22Rv1 (cell line): ENCODE measurements around the gene CHST15.

Experiments
- ZFX ChIP-seq: fragments of 450-650 bp; IDR thresholded peaks from 2 replicates; pipeline ENCODE4 v1.6.1; 2017; ENCODE audit warnings: antibody characterized with exemption, borderline replicate concordance
- TF ChIP-seq, protein P1 (sequence below): fragments of 450-650 bp; IDR thresholded peaks from 2 replicates; pipeline ENCODE4 v1.5.1; 2017; ENCODE audit warnings: mild to moderate bottlenecking

DNA sequence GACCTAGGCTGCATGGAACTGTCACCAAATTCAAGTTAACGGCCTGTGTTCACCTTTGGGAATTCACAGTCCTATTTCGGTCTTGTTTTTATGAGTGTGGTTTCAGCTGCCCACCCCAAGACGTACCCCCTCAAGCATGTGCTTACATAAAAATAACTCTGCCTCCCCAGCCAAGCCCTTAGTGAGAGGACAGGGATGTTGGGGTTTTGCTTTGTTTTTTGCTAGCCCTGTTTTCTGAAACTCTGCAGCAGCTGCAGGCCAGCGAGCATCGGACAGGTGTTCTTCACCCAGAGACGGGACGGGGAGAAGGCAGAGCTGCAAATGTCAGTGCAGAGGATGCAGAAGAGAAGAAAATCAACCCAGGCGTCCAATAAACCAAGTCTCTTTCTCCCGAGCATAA, 13.5 kb downstream of the CHST15 start:
- TF ChIP-seq, protein P1, sequence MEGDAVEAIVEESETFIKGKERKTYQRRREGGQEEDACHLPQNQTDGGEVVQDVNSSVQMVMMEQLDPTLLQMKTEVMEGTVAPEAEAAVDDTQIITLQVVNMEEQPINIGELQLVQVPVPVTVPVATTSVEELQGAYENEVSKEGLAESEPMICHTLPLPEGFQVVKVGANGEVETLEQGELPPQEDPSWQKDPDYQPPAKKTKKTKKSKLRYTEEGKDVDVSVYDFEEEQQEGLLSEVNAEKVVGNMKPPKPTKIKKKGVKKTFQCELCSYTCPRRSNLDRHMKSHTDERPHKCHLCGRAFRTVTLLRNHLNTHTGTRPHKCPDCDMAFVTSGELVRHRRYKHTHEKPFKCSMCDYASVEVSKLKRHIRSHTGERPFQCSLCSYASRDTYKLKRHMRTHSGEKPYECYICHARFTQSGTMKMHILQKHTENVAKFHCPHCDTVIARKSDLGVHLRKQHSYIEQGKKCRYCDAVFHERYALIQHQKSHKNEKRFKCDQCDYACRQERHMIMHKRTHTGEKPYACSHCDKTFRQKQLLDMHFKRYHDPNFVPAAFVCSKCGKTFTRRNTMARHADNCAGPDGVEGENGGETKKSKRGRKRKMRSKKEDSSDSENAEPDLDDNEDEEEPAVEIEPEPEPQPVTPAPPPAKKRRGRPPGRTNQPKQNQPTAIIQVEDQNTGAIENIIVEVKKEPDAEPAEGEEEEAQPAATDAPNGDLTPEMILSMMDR, result no peak
- TF ChIP-seq ZFX, result no peak
